ENCODE results near the gene OLFM4. TPM values are rescaled to one million over a fixed set of nuclear protein-coding genes. Genes with fewer than 3 reads are reported as not detected.

Gene OLFM4
- total and polyA plus RNA-seq, 2 of the 8 experiments (the other 6 are each of a cell fraction or from before 2014, with no cell fraction given): not detected

DNA sequence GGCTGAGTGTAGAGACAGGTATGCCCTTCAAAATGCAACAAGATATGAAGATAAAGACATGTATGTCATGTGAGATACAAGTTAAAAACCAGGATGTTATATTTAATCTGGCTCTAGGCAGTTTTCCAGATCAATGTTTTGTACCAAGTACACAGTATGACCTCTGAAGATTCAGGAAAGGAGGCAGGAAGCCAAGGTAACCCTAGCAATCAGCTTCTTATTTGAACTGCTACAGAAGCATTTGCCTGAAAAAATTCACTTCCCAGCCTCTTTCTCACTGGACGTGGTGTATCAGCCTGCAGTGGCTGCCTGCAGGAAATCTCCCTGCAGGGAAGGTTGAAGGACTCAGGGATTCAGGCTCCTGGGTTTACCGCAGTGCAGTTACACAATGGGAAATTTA is 24.1 kb downstream of the OLFM4 start:
- no peaks in the 10 kb centered on the region for H3K79me1 ChIP-seq (ENCODE audit: low read depth, low read length)
- no peaks in the 10 kb centered on the region for H3K27me3 ChIP-seq (replicated peaks in 1 of 4; ENCODE audit: control insufficient read depth in 3 of 4, extremely low read depth in 1 of 4, insufficient read depth in 3 of 4, low read length in 3 of 4)
- 66% methylated on average over 2 of the region's 2 CpGs; no CpG with 5 or more reads in 1 of the 2 experiments for WGBS, 2 experiments (ENCODE audit: extremely low coverage in 1 of 2, insufficient coverage in 1 of 2, insufficient read length in 1 of 2, insufficient replicate concordance in 2 of 2, low coverage in 1 of 2, low lambda C conversion rate in 2 of 2, missing lambda C conversion rate in 1 of 2)
- no peak overlapping the region for H3K27ac ChIP-seq (ENCODE audit: low read depth, low read length)
- no peak overlapping the region for H4K5ac ChIP-seq (ENCODE audit: insufficient read length, low read depth, low read length)
- no peak for DNase-seq (ENCODE audit: low read depth in 1 of 2, low spot score in 2 of 2)
- ChIA-PET POLR2A (ENCODE audit: partially characterized antibody) (no interaction called here), CTCF (ENCODE audit: partially characterized antibody) (interaction anchor here (0.6 to 1.7 kb wide), 3 partner anchors 10 to 1010 kb away, joined by 3 read pairs; no protein-coding TSS in a partner anchor)
- no peak overlapping the region for H2BK15ac ChIP-seq (ENCODE audit: low read length)
- no peak overlapping the region for H4K91ac ChIP-seq (replicated peaks; ENCODE audit: insufficient read length, low read length)
- no peak overlapping the region for H3K9ac ChIP-seq (replicated peaks in 1 of 4; ENCODE audit: extremely low read depth in 1 of 4, low read depth in 3 of 4, low read length in 3 of 4)
- H2BK5ac ChIP-seq (ENCODE audit: low read depth, low read length): no peak overlapping the region
- H3K14ac ChIP-seq (ENCODE audit: insufficient read length): no peak overlapping the region
- H2BK12ac ChIP-seq (ENCODE audit: low read depth, low read length): no peak overlapping the region
- H3K23me2 ChIP-seq (ENCODE audit: low read depth, low read length): no peaks in the 10 kb centered on the region
- no peak overlapping the region for H2BK20ac ChIP-seq (ENCODE audit: low read length)
- H3K79me2 ChIP-seq (ENCODE audit: control insufficient read depth in 1 of 2, insufficient read depth in 2 of 2, low read length in 2 of 2): no peaks in the 10 kb centered on the region
- H3K18ac ChIP-seq (ENCODE audit: extremely low read depth, low read length): no peak overlapping the region
- H3K4me3 ChIP-seq (ENCODE audit: extremely low read depth in 1 of 4, insufficient read depth in 2 of 4, low read depth in 3 of 4, low read length in 4 of 4): no peak overlapping the region
- H4K8ac ChIP-seq (ENCODE audit: extremely low read depth, insufficient read depth, low read length): no peak overlapping the region
- no peaks in the 10 kb centered on the region for H4K20me1 ChIP-seq (replicated peaks in 1 of 2; ENCODE audit: control insufficient read depth in 1 of 2, insufficient read depth in 2 of 2, low read length in 2 of 2)
- no peak overlapping the region for H3K56ac ChIP-seq (replicated peaks; ENCODE audit: insufficient read length, low read depth, low read length)
- H3K4me2 ChIP-seq (ENCODE audit: insufficient read depth in 1 of 2, low read depth in 2 of 2, low read length in 2 of 2): no peak overlapping the region
- no peak overlapping the region for H3K23ac ChIP-seq (ENCODE audit: insufficient read length)
- H3K36me3 ChIP-seq (ENCODE audit: control insufficient read depth in 2 of 4, insufficient read depth in 4 of 4, low read length in 3 of 4): no peaks in the 10 kb centered on the region
- H3K4me1 ChIP-seq (replicated peaks in 1 of 4; ENCODE audit: control insufficient read depth in 3 of 4, insufficient read depth in 4 of 4, low read length in 3 of 4): no peaks in the 10 kb centered on the region
- no peak for FAIRE-seq
- H2BK120ac ChIP-seq (replicated peaks; ENCODE audit: low read depth, low read length): no peak overlapping the region
- H2AK5ac ChIP-seq (ENCODE audit: low read depth, low read length): no peak overlapping the region
- no peak overlapping the region for H3K4ac ChIP-seq (replicated peaks; ENCODE audit: insufficient read length, low read depth, low read length)
- no peak overlapping the region; the same call in 1 of the 2 replicates for H2AFZ ChIP-seq (ENCODE audit: low read length)
- 0 out of 4 replicates have a peak, but pooled peaks cover 0 to 2% of the 10 kb centered on the region in 2 experiments for H3K9me3 ChIP-seq (ENCODE audit: insufficient read depth in 2 of 2, low read depth in 1 of 2, low read length in 1 of 2)
- no peak for TF ChIP-seq SIX5 (IDR thresholded peaks at IDR 0.05; ENCODE audit: low read depth, low read length)
- TF ChIP-seq CBX8 (IDR thresholded peaks at IDR 0.05; ENCODE audit: borderline replicate concordance, low read depth, low read length): no peak
- no peak for TF ChIP-seq YY1 (IDR thresholded peaks at IDR 0.05; ENCODE audit: low read depth, low read length)
- TF ChIP-seq CREB1 (IDR thresholded peaks at IDR 0.05): no peak
- no peak for TF ChIP-seq RAD21 (IDR thresholded peaks at IDR 0.05 in 1 of 2, conservative IDR thresholded peaks at IDR 0.05 in 1 of 2; ENCODE audit: low read depth in 2 of 2, low read length in 2 of 2)
- no peak for TF ChIP-seq HDAC6 (IDR thresholded peaks at IDR 0.05; ENCODE audit: low read depth, low read length)
- TF ChIP-seq JUN (IDR thresholded peaks at IDR 0.05; ENCODE audit: low read depth, low read length): no peak
- no peak for TF ChIP-seq CHD2 (IDR thresholded peaks at IDR 0.05; ENCODE audit: low read length)
- TF ChIP-seq, protein P1, sequence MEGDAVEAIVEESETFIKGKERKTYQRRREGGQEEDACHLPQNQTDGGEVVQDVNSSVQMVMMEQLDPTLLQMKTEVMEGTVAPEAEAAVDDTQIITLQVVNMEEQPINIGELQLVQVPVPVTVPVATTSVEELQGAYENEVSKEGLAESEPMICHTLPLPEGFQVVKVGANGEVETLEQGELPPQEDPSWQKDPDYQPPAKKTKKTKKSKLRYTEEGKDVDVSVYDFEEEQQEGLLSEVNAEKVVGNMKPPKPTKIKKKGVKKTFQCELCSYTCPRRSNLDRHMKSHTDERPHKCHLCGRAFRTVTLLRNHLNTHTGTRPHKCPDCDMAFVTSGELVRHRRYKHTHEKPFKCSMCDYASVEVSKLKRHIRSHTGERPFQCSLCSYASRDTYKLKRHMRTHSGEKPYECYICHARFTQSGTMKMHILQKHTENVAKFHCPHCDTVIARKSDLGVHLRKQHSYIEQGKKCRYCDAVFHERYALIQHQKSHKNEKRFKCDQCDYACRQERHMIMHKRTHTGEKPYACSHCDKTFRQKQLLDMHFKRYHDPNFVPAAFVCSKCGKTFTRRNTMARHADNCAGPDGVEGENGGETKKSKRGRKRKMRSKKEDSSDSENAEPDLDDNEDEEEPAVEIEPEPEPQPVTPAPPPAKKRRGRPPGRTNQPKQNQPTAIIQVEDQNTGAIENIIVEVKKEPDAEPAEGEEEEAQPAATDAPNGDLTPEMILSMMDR (IDR thresholded peaks at IDR 0.05; ENCODE audit: control extremely low read depth in 1 of 3, insufficient read depth in 1 of 3, low read depth in 1 of 3, low read length in 3 of 3): no peak
- TF ChIP-seq, protein P2, sequence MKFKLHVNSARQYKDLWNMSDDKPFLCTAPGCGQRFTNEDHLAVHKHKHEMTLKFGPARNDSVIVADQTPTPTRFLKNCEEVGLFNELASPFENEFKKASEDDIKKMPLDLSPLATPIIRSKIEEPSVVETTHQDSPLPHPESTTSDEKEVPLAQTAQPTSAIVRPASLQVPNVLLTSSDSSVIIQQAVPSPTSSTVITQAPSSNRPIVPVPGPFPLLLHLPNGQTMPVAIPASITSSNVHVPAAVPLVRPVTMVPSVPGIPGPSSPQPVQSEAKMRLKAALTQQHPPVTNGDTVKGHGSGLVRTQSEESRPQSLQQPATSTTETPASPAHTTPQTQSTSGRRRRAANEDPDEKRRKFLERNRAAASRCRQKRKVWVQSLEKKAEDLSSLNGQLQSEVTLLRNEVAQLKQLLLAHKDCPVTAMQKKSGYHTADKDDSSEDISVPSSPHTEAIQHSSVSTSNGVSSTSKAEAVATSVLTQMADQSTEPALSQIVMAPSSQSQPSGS (IDR thresholded peaks at IDR 0.05; ENCODE audit: low read length): no peak
- no peak for TF ChIP-seq TEAD4 (IDR thresholded peaks at IDR 0.05; ENCODE audit: low read depth, low read length)
